HepG2 (cell line): Measurements from ENCODE around the gene C16orf54. TPM values are rescaled to one million over a fixed set of nuclear protein-coding genes. Genes with fewer than 3 reads are reported as not detected.

Source experiments
- ARID2 ChIP-seq: sonication (generic); formaldehyde crosslinking; IDR thresholded peaks from 2 replicates; pipeline ENCODE4 v1.8.1; 2022; ENCODE audit warnings: mild to moderate bottlenecking, missing genetic modification reagents, borderline replicate concordance
- HNRNPLL ChIP-seq: fragments of 200-400 bp; formaldehyde crosslinking; IDR thresholded peaks from 2 replicates; pipeline ENCODE4 v1.6.1; 2017; ENCODE audit warnings: mild to moderate bottlenecking, low read depth, low read length; ENCODE audit not compliant: poor library complexity, severe bottlenecking
- MEIS1 ChIP-seq: sonication (generic); formaldehyde crosslinking; IDR thresholded peaks from 2 replicates; pipeline ENCODE4 v1.9.0; 2021; ENCODE audit warnings: mild to moderate bottlenecking, missing genetic modification reagents, moderate library complexity, borderline replicate concordance
- MYNN ChIP-seq: sonication (generic); formaldehyde crosslinking; IDR thresholded peaks from 2 replicates; pipeline ENCODE4 v1.4.0; 2020; ENCODE audit warnings: mild to moderate bottlenecking, low read depth, missing genetic modification reagents
- NAIF1 ChIP-seq: sonication (generic); formaldehyde crosslinking; IDR thresholded peaks from 2 replicates; pipeline ENCODE4 v1.5.0; 2020; ENCODE audit warnings: mild to moderate bottlenecking, missing genetic modification reagents, borderline replicate concordance
- PAXIP1 ChIP-seq: sonication (generic); formaldehyde crosslinking; conservative IDR thresholded peaks from 2 replicates; pipeline ENCODE4 v1.4.0; 2020; ENCODE audit warnings: mild to moderate bottlenecking, missing genetic modification reagents, moderate library complexity
- POGK ChIP-seq: sonication (generic); formaldehyde crosslinking; conservative IDR thresholded peaks from 2 replicates; pipeline ENCODE4 v1.8.0; 2022; ENCODE audit warnings: mild to moderate bottlenecking, moderate library complexity, missing genetic modification reagents
- SOX13 ChIP-seq, 3 experiments: fragments of 450-650 bp in 1 of 3; sonication (generic) in 1 of 3; formaldehyde crosslinking in 1 of 3; IDR thresholded peaks in 2 of 3; conservative IDR thresholded peaks in 1 of 3; 2 replicates each; pipeline versions ENCODE4 v1.5.0 to v1.6.1; 2016 to 2020; ENCODE audit warnings: antibody characterized with exemption in 1 of 3, mild to moderate bottlenecking in 1 of 3, missing compliant biosample characterization in 1 of 3, missing genetic modification reagents in 1 of 3, moderate library complexity in 1 of 3
- SRF ChIP-seq: IDR thresholded peaks from 2 replicates; pipeline ENCODE4 v1.6.1; 2011; ENCODE audit warnings: mild to moderate bottlenecking, low read depth, low read length, moderate library complexity
- UBTF ChIP-seq: sonication (generic); formaldehyde crosslinking; IDR thresholded peaks from 2 replicates; pipeline ENCODE4 v1.4.0; 2020; ENCODE audit warnings: mild to moderate bottlenecking, missing genetic modification reagents
- ZC3H4 ChIP-seq: sonication (generic); formaldehyde crosslinking; IDR thresholded peaks from 2 replicates; pipeline ENCODE4 v1.4.0; 2020; ENCODE audit warnings: missing genetic modification reagents, borderline replicate concordance
- ZFP36 ChIP-seq: fragments of 150-350 bp; IDR thresholded peaks from 2 replicates; pipeline ENCODE4 v1.6.1; 2018; ENCODE audit warnings: borderline replicate concordance, low read length, low read depth; ENCODE audit not compliant: partially characterized antibody
- ZMAT3 ChIP-seq: sonication (generic); formaldehyde crosslinking; conservative IDR thresholded peaks from 2 replicates; pipeline ENCODE4 v1.7.0; 2021; ENCODE audit warnings: missing genetic modification reagents
- ZMYM3 ChIP-seq: sonication (generic); formaldehyde crosslinking; IDR thresholded peaks from 2 replicates; pipeline ENCODE4 v1.5.1; 2020; ENCODE audit warnings: mild to moderate bottlenecking, missing genetic modification reagents
- ZNF207 ChIP-seq: fragments of 450-650 bp; IDR thresholded peaks from 2 replicates; pipeline ENCODE4 v1.6.1; 2016; ENCODE audit warnings: antibody characterized with exemption, borderline replicate concordance
- ZNF34 ChIP-seq: sonication (generic); formaldehyde crosslinking; IDR thresholded peaks from 2 replicates; pipeline ENCODE4 v1.4.0; 2020; ENCODE audit warnings: mild to moderate bottlenecking, missing genetic modification reagents, borderline replicate concordance
- polyA plus RNA-seq, 8 experiments: library from polyadenylated mRNA; depleted of rRNA in 3 of 8; stranded (reverse) in 7 of 8; unstranded in 1 of 8; fragments of >200 nt; fragmentation: Illumina TruSeq in 4 of 8; extraction: Trizol in 4 of 8; gene quantifications; 2 replicates each; pipeline versions ENCODE4 v1.2.1 to v1.2.3, GENCODE V29; 2011 to 2016; ENCODE audit warnings: low read depth in 4 of 8, missing spikeins in 1 of 8, mixed read lengths in 1 of 8; ENCODE audit not compliant: insufficient read depth in 1 of 8
- total RNA-seq, 5 experiments: library from RNA; depleted of rRNA; stranded (reverse); fragments of >200 nt; fragmentation: Illumina TruSeq; extraction: Trizol; gene quantifications; 2 replicates each; pipeline ENCODE4 v1.2.3, GENCODE V29; 2016; ENCODE audit warnings: low read depth in 1 of 5

C16orf54 gene
- total and polyA plus RNA-seq, 2 of the 13 experiments (the other 11 are each of a cell fraction or from before 2014, with no cell fraction given) = not detected

GRCh38 chr16:29710227-29711219, 35.3 kb downstream of the C16orf54 start (continued):
- TF ChIP-seq MEIS1 = no peak
- TF ChIP-seq ZNF34 (CRISPR knock-in tag) = no peak
- no peak for TF ChIP-seq ZC3H4 (CRISPR knock-in tag)
- no peak for TF ChIP-seq POGK (CRISPR knock-in tag)
- TF ChIP-seq SOX13 (IDR thresholded peaks at IDR 0.05) = no peak
- 0 out of 4 replicates have a peak, but pooled peaks of 1 of the 2 experiments have one; percentile 5 for TF ChIP-seq SOX13 (CRISPR knock-in tag; conservative IDR thresholded peaks at IDR 0.05 in 1 of 2, IDR thresholded peaks at IDR 0.05 in 1 of 2)
- no peak for TF ChIP-seq PAXIP1
- TF ChIP-seq ZMAT3 (CRISPR knock-in tag) = no peak
- TF ChIP-seq ZNF207 = no peak
- TF ChIP-seq MYNN = no peak
- no peak for TF ChIP-seq UBTF
- no peak for TF ChIP-seq ARID2 (CRISPR knock-in tag)
- no peak for TF ChIP-seq SRF
- TF ChIP-seq HNRNPLL = no peak
- no peak; the same call in 1 of the 2 replicates for TF ChIP-seq NAIF1 (CRISPR knock-in tag)
- no peak for TF ChIP-seq ZFP36
- TF ChIP-seq ZMYM3 (CRISPR knock-in tag) = no peak
